ENCODE results near the gene HBE1. TPM values are rescaled to one million over a fixed set of nuclear protein-coding genes. Genes with fewer than 3 reads are reported as not detected.

Gene HBE1
- polyA plus RNA-seq, 1 donor (not counting 4 experiments of a cell fraction or from before 2014, with no cell fraction given), result not detected

DNA sequence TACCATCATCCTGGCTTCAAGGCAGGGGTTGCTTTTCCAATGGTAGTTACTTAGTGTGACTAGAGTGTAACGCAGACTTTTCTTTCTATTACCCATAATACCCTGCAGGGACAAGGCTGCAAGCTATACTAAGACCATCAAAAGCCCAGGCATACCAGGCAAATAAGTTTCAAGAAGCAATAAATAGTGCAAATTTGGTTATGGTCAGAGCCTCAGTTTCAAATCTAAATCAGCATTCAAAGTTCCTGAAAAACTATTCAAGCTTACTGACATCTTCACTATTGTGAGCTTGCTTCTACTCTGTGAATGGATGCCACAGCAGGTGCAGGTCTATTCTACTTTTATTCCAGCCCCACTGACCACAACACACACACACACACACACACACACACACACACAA lies 40.4 kb downstream of the HBE1 start:
- FAIRE-seq, result no peak
- dilution Hi-C loops (cut with MboI; ENCODE audit: extremely low pct_ligation_motif_present, low sequenced_read_pairs), result no loop called here
- TF ChIP-seq, protein P1, sequence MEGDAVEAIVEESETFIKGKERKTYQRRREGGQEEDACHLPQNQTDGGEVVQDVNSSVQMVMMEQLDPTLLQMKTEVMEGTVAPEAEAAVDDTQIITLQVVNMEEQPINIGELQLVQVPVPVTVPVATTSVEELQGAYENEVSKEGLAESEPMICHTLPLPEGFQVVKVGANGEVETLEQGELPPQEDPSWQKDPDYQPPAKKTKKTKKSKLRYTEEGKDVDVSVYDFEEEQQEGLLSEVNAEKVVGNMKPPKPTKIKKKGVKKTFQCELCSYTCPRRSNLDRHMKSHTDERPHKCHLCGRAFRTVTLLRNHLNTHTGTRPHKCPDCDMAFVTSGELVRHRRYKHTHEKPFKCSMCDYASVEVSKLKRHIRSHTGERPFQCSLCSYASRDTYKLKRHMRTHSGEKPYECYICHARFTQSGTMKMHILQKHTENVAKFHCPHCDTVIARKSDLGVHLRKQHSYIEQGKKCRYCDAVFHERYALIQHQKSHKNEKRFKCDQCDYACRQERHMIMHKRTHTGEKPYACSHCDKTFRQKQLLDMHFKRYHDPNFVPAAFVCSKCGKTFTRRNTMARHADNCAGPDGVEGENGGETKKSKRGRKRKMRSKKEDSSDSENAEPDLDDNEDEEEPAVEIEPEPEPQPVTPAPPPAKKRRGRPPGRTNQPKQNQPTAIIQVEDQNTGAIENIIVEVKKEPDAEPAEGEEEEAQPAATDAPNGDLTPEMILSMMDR (optimal IDR thresholded peaks at IDR 0.05 in 1 of 3, IDR thresholded peaks at IDR 0.05 in 1 of 3, conservative IDR thresholded peaks at IDR 0.05 in 1 of 3; ENCODE audit: extremely low read depth in 1 of 3, insufficient read depth in 2 of 3, low read length in 3 of 3), result no peak
- TF ChIP-seq EZH2 (IDR thresholded peaks at IDR 0.05; ENCODE audit: low read length), result no peak

DNA sequence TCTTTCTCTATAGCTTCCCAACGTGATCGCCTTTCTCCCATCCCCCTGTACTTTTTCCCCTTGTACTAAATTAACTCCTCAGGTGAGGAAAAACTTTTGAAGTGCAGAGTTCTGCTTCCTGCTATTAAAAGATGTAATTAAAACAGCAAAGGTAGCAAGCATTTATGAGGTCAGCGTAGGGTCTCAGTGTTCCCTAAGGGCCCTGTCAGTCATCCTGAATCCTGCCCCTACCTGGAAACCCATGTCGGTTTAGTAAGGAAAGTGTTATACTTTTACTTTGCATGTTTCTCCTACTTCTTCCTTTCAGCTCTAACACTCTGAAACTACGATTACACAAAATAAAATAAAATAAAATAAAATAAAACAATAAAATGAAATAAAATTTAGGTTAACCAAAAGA lies 41.6 kb downstream of the HBE1 start:
- no peak overlapping the region for H3K9ac ChIP-seq (ENCODE audit: control insufficient read depth, extremely low read depth, insufficient read depth, low read length)
- no peaks in the 10 kb centered on the region for H3K4me1 ChIP-seq (ENCODE audit: control insufficient read depth, extremely low read depth, insufficient read depth, low read length)
- H2AFZ ChIP-seq (ENCODE audit: control insufficient read depth, low read length), result no peak overlapping the region
- H4K20me1 ChIP-seq (ENCODE audit: control insufficient read depth, extremely low read depth, insufficient read depth, low read length), result no peaks in the 10 kb centered on the region
- no peaks in the 10 kb centered on the region for H3K9me1 ChIP-seq (ENCODE audit: control insufficient read depth, extremely low read depth, insufficient read depth, low read length)
- dilution Hi-C loops (cut with MboI; ENCODE audit: extremely low pct_ligation_motif_present, low sequenced_read_pairs), result no loop called here
- H3K9me3 ChIP-seq (ENCODE audit: control insufficient read depth, low read depth, low read length), result no peaks in the 10 kb centered on the region
- FAIRE-seq, result no peak
- TF ChIP-seq EZH2 (IDR thresholded peaks at IDR 0.05; ENCODE audit: low read length), result no peak
- TF ChIP-seq, protein P1 (optimal IDR thresholded peaks at IDR 0.05 in 1 of 3, IDR thresholded peaks at IDR 0.05 in 1 of 3, conservative IDR thresholded peaks at IDR 0.05 in 1 of 3; ENCODE audit: extremely low read depth in 1 of 3, insufficient read depth in 2 of 3, low read length in 3 of 3), result no peak
- no peaks in the 10 kb centered on the region for H3K27me3 ChIP-seq (ENCODE audit: control insufficient read depth, extremely low read depth, insufficient read depth, low read length)
- H3K27ac ChIP-seq (ENCODE audit: control insufficient read depth, insufficient read depth, low read length), result no peak overlapping the region
- no peak overlapping the region for H3K4me2 ChIP-seq (ENCODE audit: control insufficient read depth, extremely low read depth, insufficient read depth, low read depth, low read length)
- no peak for DNase-seq (ENCODE audit: low read depth, low spot score)
- no peaks in the 10 kb centered on the region for H3K79me2 ChIP-seq (ENCODE audit: control insufficient read depth, insufficient read depth, low read length)
- H3K36me3 ChIP-seq (ENCODE audit: control insufficient read depth in 2 of 2, extremely low read depth in 1 of 2, insufficient read depth in 2 of 2, low read length in 2 of 2), result no peaks in the 10 kb centered on the region
- H3K4me3 ChIP-seq (ENCODE audit: control insufficient read depth in 2 of 3, extremely low read depth in 1 of 3, insufficient read depth in 2 of 3, low read depth in 1 of 3, low read length in 3 of 3), result no peak overlapping the region

More for the DNA sequence above, 40.4 kb downstream of the HBE1 start:
- H3K79me2 ChIP-seq (ENCODE audit: control insufficient read depth, insufficient read depth, low read length), result no peaks in the 10 kb centered on the region
- H3K27me3 ChIP-seq (ENCODE audit: control insufficient read depth, extremely low read depth, insufficient read depth, low read length), result no peaks in the 10 kb centered on the region
- no peaks in the 10 kb centered on the region for H3K4me1 ChIP-seq (ENCODE audit: control insufficient read depth, extremely low read depth, insufficient read depth, low read length)
- no peak for DNase-seq (ENCODE audit: low read depth, low spot score)
- H3K9me3 ChIP-seq (ENCODE audit: control insufficient read depth, low read depth, low read length), result no peaks in the 10 kb centered on the region
- no peak overlapping the region for H3K4me2 ChIP-seq (ENCODE audit: control insufficient read depth, extremely low read depth, insufficient read depth, low read depth, low read length)
- H3K4me3 ChIP-seq (ENCODE audit: control insufficient read depth in 2 of 3, extremely low read depth in 1 of 3, insufficient read depth in 2 of 3, low read depth in 1 of 3, low read length in 3 of 3), result no peak overlapping the region
- no peaks in the 10 kb centered on the region for H3K36me3 ChIP-seq (ENCODE audit: control insufficient read depth in 2 of 2, extremely low read depth in 1 of 2, insufficient read depth in 2 of 2, low read length in 2 of 2)
- H2AFZ ChIP-seq (ENCODE audit: control insufficient read depth, low read length), result no peak overlapping the region
- no peaks in the 10 kb centered on the region for H4K20me1 ChIP-seq (ENCODE audit: control insufficient read depth, extremely low read depth, insufficient read depth, low read length)
- H3K9ac ChIP-seq (ENCODE audit: control insufficient read depth, extremely low read depth, insufficient read depth, low read length), result no peak overlapping the region
- H3K27ac ChIP-seq (ENCODE audit: control insufficient read depth, insufficient read depth, low read length), result no peak overlapping the region
- no peaks in the 10 kb centered on the region for H3K9me1 ChIP-seq (ENCODE audit: control insufficient read depth, extremely low read depth, insufficient read depth, low read length)

Measured in keratinocyte (primary cell).